NCI-H526 treated with DMSO at 0.1 percent for 48 hours (cell line): ENCODE results near the gene SHC3.

Source experiments
- DNase-seq: peaks from one replicate; lab custom pipeline; 2025; lab: John Stamatoyannopoulos, UW

Gene SHC3

GRCh38 chr9:89154651-89155336 is 23.8 kb downstream of the SHC3 start:
- DNase-seq = no peak

- DNase-seq = no peak
Observed at GRCh38 chr9:89154218-89154617, 24.4 kb downstream of the SHC3 start.

DNA sequence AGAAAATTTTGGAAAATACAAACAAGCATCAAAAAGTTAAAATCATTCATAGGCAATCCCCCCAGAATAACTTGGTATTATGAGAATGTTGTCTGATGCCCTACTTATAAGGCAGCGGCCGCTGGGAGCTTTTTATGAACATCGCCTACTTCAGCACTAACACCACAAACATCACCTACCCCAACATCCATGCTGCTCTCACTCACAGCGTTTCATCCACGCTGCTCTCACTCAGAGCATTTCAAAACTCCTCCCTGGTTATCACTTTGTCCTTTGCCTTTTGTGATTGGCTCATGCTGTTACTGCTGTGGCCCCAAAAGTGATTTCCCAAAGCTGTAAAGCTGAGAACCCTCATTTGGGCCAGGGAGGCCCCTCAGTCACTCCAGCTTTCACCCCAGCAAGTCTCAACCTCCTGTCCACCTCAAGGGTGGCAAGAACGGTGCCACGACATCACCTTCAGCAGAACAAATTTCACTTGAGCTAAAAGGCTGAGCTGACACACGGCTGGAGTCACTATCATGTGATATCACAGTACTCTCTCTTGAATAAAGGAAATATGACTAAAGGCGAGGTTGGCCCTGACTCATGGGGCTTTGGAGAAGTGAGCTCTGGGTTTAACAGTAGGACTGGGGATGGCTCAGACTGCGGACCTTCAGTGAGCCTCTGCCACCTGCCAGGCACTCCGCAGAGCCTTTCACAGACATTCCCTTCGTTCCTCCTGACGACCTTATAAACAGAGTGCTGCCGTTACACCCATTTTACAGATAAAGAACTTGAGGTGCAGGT is 25.2 kb downstream of the SHC3 start:
- no peak for DNase-seq

DNA sequence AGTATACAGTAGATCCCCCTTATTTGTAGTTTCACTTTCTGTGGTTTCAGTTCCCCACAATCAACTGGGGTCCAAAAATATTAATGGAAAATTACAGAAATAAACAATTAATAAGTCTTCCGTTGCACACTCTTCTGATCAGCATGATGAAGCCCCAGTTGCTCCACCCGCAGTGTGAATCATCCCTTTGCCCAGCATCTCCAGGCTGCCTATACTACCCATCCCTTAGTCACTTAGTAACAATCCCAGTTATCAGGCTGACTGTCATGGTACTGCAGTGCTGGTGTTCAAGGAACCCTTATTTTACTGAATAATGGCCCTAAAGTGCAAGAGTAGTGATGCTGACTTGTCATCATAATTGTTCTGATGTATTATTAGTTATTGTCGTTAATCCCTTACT is 28.9 kb downstream of the SHC3 start:
- DNase-seq = no peak

DNA sequence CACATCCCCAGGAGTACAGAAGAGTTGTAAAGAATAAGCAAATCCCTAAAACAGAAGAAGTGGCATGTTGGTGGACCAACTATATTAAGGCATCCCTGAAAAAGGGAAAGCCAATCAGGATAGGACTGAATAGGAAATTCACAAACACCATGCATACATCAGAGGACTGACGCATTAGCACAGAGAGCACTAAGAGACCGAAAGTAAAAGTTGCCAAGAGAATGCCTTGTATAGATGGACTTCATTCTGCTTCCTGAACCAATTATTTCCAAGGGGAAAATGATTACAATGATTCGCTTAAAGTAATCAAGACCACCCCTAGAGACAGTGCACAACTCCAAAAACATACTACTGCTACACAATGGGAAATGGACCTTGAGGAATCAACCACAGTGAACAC is 33.5 kb downstream of the SHC3 start:
- no peak for DNase-seq

- no peak for DNase-seq
Observed at GRCh38 chr9:89144238-89144637, 34.4 kb downstream of the SHC3 start.

- DNase-seq = no peak
Observed at GRCh38 chr9:89143266-89143665, 35.4 kb downstream of the SHC3 start.

DNA sequence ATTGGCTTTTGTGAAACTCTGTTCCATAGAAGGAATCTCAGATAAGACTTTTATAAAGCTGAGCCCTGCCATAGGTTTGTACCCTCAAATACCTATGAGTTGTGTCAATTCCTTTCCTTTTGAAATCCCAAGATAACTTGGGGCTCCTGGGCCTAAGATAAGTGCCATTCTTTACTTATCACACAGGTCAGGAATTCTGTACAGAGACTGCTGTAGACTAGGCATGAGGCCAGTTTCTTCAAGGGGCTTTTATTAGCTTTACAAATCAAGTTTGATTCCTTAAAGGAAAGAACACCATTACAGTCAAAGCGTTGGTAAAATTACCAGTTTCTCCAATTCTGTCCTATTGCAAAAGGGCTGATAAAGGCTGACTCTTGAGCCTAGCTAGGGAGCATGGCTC is 39.2 kb downstream of the SHC3 start:
- DNase-seq = no peak

DNA sequence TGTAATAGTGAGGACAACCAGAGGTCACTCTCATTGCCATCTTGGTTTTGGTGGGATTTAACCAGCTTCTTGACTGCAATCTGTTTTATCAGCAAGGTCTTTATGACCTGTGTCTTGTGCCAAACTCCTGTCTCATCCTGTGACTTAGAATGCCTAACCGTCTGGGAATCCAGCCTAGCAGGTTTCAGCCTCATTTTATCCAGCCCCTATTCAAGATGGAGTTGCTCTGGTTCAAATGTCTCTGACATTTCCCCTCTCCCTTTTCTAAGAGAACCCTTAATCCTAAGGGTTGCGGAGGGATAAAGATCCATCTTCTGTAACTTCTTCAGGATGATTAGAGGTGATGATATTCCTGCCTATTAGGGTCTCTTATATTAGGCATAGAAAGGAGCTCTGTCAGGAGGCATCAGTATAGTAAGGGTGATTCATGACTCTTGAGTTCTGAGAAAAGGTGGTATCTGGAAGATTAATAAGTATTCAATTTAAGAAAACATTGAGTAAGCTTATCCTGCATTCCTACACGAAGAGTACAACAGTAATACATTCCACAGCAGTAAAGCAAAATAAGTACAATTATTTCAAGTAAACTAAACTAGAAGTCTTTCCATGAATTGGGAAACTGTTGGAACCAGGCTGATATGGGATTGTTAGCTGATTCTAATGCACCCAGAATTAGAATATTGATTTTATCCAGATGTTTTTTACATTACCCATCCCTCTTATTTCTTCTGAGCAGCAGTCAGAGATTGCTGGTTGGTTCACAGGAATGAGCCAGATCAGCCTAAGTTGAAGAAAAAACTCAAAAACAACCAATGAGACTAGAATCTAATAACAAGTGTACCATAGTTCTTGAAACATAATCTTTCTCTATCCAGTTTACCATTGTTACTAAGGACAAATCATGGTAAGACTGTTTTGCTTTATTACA is 39.9 kb downstream of the SHC3 start:
- no peak for DNase-seq

GRCh38 chr9:89137542-89138462 is 40.8 kb downstream of the SHC3 start:
- no peak for DNase-seq

DNA sequence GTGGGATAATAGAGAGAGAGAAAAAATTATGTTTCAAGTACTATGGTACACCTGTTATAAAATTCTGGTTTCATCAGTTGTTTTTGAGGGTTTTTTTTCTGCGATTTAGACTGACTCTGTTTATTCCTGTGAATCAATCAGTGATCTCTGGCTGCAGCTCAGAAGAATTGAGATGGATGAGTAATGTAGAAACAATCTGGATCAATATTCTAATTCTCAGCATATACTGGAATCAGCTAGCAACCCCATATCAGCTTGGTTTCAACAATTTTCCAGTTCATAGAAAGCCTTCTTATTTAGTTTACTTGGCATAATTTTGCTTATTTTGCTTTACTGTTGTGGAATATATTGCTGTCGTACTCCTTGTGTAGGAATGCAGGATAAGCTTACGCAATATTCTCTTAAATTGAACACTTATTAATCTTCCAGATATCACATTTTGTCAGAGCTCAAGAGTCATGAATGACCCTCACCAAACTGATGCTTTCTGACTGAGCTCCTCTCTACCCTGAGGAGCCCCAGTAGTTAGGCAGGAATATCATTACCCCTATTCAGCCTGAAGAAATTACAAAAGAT is 42.9 kb downstream of the SHC3 start:
- no peak for DNase-seq

- no peak for DNase-seq
Observed at GRCh38 chr9:89134709-89135108, 43.9 kb downstream of the SHC3 start.

DNA sequence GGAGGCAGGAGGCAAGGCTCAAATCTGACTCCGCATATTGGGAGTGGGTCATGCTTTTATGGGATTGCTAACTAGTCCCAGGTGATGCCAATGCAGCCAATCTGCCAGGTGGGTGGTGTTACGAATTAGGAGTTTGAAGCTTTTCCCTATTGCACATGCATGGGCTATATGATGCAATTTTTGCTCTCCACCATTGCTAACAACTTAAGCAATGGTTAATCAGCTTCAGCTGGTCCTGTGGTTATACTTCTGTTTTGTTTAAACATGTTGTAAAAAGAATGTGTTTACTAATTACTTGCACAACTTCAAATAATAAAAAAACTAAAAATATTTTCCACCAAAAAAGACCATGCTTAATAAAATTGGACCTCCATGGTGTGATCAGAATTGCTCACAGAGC is 55.7 kb downstream of the SHC3 start:
- DNase-seq = no peak

DNA sequence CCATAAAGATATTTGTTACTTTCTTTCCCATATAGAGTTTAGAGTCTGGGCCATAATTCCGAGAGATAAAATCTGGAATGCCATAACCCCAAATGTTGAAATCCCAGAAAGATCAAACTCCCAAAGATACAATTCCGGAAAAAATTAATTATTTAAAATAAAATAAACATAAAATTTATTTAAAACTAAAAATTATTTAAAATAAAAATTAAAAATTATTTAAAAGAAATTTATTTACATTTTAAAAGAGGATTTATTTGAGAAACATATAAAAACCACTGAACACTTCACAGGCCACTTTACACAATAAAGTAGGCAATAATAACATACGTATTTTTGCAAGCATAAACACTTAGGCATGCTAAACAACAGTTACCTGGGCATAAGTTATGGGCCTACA is 57.9 kb downstream of the SHC3 start:
- DNase-seq = no peak

GRCh38 chr9:89116805-89117192 is 61.8 kb downstream of the SHC3 start:
- DNase-seq = no peak

DNA sequence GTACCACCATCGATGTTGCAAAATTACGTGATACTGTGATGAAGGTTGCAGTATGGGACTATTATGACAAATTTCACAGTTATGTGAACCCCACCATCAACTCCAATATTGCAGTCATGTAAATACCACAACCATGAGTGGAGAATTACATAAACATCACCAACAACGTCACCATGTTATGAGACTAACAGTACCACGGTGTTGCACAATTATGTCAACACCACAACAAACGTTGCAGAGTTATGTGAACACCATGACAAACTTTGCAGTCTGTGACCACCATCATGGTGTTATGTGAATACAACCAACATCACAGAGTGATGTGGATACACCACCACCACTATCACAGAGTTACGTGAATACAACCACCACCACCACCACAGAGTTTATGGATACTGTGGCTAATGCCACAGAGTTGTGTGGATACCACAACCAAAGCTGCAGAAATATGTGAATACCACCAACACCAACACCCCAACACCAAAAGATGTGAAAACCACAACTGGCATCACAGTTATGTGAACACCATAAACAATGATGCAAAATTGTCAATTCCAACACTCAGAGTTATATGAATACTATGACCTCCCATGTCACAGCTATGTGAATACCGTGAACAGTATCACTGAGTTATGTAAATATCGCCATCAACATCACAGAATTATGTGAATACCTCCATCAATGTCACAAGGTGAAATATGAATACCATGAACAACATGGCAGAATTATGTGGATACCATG is 62.4 kb downstream of the SHC3 start:
- DNase-seq = no peak

- no peak for DNase-seq
Observed at GRCh38 chr9:89115426-89115825, 63.2 kb downstream of the SHC3 start.

DNA sequence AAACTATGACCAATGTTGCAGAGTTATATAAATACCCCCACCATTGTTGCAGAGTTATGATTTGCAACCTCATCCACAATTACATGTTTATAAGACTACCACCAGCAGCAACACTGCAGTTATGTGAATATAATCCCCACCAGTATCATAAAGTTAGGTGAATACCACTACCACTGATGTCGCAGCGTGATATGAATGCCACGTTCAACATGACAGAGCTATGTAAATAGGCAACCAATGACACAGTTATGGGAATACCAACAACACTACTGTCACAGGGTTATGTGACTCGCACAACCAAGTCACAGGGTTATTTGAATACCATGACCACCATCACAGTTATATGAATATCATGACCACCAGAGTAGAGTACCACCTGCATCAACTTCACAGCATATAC is 63.9 kb downstream of the SHC3 start:
- DNase-seq = no peak

DNA sequence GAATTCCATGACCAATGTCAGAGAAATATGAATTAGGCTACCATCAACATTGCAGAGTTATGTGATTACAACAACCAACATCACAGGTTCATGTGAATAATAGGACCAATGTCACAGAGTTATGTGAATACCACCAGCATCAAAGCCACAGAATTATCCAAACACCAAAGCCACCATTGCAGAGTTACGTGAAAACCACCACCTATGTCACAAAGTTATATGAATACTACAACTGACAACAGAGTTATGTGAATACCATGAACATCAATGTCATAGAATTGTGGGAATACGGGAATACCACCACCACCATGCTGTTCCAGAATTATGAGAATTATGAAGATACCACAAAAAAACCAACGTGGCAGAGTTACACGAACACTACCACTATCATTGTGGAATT is 64.8 kb downstream of the SHC3 start:
- no peak for DNase-seq

DNA sequence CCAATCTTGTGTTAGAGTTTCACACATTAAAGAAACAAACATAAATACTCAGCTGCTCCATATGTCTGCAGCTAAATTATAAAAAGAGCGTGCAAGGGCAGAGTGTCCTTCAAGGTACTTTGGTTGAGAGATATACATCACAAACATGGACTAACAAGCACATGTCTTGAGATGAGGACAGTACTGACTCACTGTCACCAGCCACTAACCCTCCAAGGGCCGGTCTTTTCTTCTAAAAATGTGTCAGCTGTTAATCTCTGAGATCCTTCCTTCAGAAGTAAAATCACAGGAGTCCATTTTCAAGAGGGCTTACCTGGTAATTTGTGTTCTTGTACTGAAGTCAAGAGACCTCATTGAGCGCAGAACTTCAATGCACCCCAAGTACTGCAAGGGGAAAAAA is 66.4 kb downstream of the SHC3 start:
- DNase-seq = no peak

GRCh38 chr9:89109666-89110065 is 69.0 kb downstream of the SHC3 start:
- DNase-seq = no peak
